VCaP (cell line): ENCODE results near the gene BICD1.

Experiments
- H3K27ac ChIP-seq: fragments of 450-650 bp; 2 replicates; pipeline ENCODE4 v1.5.1; 2017
- TF ChIP-seq, protein P1 (sequence below): fragments of 450-650 bp; conservative IDR thresholded peaks from 2 replicates; pipeline ENCODE4 v1.5.1; 2017; ENCODE audit warnings: mild to moderate bottlenecking, moderate library complexity

BICD1 gene

DNA sequence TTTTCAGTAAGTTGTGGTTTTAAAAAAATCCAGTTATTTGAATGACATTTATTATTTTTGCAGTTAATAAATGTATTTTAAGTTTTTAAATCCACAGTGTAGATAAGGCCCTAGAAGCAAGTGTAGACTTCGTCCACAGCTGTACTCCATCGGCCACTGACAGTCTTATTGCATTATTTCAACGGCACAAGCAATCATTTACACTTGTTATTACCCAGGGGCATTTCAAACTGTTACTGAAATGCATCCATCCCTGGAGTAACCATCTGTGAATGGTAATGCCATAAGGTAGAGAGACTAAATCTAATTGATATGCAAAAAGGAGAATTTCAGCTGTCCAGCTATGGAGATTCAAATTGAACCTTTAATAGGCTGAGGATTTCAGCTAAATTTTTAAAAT, 48.4 kb downstream of the BICD1 start:
- TF ChIP-seq, protein P1, sequence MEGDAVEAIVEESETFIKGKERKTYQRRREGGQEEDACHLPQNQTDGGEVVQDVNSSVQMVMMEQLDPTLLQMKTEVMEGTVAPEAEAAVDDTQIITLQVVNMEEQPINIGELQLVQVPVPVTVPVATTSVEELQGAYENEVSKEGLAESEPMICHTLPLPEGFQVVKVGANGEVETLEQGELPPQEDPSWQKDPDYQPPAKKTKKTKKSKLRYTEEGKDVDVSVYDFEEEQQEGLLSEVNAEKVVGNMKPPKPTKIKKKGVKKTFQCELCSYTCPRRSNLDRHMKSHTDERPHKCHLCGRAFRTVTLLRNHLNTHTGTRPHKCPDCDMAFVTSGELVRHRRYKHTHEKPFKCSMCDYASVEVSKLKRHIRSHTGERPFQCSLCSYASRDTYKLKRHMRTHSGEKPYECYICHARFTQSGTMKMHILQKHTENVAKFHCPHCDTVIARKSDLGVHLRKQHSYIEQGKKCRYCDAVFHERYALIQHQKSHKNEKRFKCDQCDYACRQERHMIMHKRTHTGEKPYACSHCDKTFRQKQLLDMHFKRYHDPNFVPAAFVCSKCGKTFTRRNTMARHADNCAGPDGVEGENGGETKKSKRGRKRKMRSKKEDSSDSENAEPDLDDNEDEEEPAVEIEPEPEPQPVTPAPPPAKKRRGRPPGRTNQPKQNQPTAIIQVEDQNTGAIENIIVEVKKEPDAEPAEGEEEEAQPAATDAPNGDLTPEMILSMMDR: no peak
- no peak overlapping the region for H3K27ac ChIP-seq

DNA sequence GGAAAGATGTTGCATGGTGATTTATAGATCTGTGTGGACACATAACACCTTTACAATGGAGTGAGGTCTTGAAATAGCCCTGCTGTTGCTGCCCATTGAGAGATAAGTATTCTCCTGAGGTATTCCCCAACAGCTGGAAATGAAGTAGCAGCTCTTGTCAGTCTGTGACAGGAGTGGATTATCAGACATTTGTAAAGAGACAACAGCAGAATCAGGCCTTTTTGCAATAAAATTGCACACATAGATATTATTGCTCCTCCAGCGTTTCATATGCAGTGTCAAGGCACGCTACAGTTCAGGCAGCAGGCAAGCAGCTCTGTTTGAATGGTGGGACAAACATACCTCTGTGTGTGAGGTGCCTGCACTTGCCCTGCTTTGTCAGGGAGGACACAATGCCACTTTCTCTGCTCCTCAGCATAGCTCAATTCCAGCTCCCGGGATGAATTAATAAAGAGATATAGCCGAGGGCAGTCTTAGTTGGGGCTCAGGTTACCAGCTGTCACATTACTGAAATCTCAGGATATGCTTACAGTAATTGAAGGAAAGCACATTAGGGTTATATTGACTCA, 49.4 kb downstream of the BICD1 start:
- TF ChIP-seq, protein P1: no peak
- H3K27ac ChIP-seq: no peak overlapping the region; the same call in 1 of the 2 replicates

DNA sequence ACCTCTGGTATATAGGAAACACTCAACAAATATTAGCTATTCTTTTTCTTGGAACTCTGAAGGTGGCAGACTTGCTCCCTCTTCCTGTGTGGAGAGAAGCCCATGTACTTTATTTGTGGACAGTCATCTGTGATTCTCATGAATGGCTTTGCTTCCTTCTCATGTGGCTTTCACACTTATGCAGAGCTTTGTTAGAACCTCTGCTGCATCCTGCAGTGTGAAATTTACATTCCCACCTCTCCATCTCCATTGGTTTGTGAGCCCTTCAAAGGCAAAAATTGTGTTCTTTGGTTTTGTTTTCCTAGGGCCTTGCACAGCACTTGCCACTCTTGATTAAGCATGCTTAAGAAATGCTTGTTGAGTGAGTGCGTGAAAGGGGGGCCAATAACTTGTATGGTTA, 51.9 kb downstream of the BICD1 start:
- TF ChIP-seq, protein P1: peak; percentile 2; the same call in 1 of the 2 replicates
- no peak overlapping the region for H3K27ac ChIP-seq

DNA sequence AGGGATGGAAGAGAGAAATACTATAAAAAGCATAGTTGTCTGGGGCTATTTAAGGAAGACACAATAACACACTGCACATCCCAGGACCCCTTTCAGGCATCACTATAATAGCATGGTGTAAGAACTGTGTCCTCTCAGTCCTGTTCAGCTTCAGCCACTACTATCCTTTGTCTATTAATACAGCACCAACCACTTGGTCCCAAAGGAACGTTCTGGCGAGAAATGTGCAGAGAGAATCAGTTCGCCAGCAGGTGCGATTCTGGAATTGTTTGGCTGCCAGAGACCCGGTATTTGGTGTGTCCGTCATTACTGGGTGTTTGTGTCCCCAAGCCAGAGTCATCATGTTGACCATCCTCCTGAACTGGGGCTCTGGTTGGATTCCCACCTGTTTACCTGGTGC, 52.7 kb downstream of the BICD1 start:
- TF ChIP-seq, protein P1: no peak
- H3K27ac ChIP-seq: no peak overlapping the region

DNA sequence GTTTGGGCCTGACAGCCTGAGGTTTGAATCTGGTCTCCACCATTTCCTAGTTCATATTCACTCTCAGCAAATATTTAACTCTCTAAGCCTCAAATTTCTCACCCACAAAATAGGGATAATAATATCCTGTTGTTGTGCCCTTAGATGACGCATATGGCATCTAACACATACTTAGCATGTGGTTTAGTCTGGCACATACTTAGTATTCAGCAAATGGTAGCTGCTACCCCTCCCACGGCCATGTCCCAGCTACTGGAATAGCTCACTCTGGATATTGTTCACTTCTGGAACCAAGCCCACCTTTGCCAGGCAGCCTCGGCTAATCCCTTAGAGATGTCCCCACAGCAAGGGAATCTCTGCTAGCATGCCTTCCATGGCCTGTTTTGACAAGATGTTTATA, 53.3 kb downstream of the BICD1 start:
- no peak overlapping the region for H3K27ac ChIP-seq
- TF ChIP-seq, protein P1: no peak

DNA sequence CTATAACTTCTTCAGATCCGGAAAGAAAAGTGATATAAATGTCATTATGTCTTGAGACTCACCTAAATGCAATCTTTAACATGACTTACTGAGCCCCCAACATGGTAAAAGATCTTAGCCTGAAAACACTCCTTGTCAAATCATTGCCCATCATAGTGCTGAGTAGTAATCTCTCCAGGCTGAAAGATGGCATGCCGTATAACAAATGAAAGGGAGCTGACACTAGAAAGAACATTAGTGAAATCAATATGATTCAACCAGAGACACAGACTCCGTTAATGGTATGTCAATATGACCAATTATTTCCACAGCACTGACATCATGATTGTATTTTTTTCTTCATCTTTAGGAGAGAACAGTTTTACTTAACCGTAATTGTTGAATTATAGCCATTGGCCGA, 54.4 kb downstream of the BICD1 start:
- TF ChIP-seq, protein P1: no peak
- no peak overlapping the region for H3K27ac ChIP-seq

DNA sequence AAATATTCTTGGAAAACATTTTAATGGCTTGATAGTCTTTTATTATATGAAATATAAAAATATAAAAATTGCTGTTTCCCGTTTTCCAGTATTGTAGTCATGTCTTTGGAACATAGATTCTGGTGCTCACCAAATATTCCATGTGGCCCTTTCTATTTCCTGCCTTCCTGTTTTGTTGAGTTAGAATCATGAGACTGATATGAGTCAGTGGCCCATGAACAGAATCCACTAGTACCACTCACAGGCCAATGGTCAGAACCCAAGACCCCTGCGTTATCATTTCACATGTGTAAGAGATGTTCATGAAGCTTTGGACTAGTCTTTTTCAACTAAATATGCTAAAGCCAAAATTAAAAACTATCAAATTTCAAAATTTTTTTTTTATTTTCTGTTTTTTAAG, 56.9 kb downstream of the BICD1 start:
- TF ChIP-seq, protein P1: no peak
- H3K27ac ChIP-seq: no peak overlapping the region
